ENCODE results near the gene SDC1.

SDC1 gene

DNA sequence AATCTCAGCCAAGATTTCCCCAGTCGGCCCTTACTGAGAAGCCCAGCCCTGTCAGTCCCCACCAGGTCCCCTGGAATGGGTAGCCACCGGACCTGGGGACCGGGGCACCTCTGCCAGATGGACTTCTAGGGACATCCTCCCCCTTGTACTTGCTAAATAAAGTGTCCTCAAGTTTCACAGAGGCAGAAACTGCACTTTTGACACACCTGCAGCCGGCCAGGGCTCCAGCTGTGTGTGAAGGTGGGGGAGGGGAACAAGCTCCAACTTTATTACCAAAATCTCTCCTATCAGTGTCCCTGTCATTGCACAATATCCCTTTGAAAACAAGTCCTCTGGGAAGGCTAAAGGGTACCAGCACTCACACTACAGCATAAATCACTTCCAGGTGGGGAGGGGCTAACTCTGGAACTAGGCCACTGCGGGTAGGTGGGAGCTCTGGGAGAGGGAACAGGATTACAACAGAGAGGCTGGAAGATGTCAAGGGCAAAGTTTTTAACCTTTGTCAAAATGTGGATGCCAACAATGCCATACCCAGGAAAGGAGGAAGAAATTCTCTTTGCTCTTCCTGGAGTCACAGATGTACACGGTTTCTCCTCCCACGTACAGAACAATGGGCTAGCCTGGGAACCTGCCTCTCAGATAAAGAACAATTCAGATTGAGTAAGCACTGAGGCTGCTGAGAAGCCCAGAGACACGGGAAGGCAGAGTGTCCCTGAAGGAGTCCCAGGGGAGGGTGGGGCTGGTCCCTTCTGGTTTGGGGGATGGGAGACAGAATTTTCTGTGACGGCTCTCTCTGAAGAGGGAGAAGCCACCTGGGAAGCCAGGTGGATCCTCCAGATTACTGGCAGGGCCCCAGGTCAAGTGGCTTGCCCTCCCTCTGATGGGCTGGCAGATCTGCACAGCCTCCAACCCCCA, 11.0 kb downstream of the SDC1 start:
- Mint-ChIP-seq H3K4me3 (no peak overlapping the region), H3K27ac (no peak overlapping the region), H3K27me3 (peaks cover 37% of the 10 kb centered on the region), H3K36me3 (no peaks in the 10 kb centered on the region), H3K4me1 (no peaks in the 10 kb centered on the region), H3K9me3 (no peaks in the 10 kb centered on the region)
- DNase-seq, result no peak
- CTCF ChIA-PET, result interaction anchor here (0.5 to 2.5 kb wide), 2 partner anchors 12 to 194 kb away, joined by 3 to 9 read pairs; no protein-coding TSS in a partner anchor

DNA sequence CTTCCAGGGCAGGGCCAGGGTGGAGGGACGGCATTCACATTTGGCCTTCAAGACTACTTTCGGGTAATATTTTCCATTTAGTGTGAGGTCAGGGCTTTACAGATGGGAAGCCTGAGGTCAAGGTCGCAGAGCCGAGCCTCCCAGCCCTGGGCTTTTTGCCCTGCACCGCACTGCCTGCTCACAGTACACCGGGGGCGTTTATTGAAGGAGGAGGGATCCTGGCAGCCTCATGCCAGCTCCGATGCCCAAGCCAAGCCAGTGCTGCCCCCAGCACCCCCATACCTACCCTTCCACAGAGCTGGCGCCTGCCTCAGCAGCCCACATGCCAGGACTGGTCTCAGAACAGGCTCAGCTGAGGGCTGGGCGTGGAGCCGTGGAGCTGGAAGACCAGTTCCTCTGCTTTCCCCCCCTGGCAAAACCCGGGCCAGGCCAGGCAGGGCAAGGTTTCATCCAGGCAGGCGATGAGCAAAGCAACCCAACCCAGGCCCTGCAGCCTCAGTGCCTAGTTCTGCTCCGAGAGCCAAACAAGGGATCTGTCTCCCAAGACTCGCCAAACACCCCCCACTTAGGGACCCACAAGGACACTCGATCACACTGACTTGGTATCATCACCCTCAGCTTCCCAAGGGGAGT, 11.9 kb downstream of the SDC1 start:
- no peaks in the 10 kb centered on the region for H3K36me3 Mint-ChIP-seq
- H3K27me3 Mint-ChIP-seq, result peaks cover 37% of the 10 kb centered on the region
- H3K9me3 Mint-ChIP-seq, result no peaks in the 10 kb centered on the region
- H3K4me1 Mint-ChIP-seq, result no peaks in the 10 kb centered on the region
- no peak overlapping the region for H3K27ac Mint-ChIP-seq
- DNase-seq, result no peak
- no peak overlapping the region for H3K4me3 Mint-ChIP-seq
- CTCF ChIA-PET, result interaction anchor here (2.5 kb wide), 1 partner anchor 12 kb away, joined by 9 read pairs; no protein-coding TSS in a partner anchor

DNA sequence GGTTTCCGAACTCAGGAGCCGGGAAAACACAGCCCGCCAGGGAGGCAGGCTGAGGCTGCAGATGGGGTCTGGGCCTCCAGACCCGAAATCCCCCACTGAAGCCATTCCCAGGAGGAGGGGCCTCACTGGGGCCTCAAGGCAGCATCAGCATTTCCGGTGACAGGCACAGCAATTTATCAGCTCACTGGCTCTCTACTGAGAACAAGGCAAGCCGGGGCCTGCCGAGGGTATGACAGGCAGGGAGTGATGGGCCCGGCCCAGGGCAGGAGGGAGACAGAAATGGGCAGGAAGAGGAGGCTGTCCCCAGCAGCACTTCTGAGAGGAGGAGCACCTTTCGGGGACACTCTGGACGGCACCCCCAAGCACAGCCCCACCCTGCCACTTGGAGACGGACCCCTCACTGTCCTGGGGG, 12.5 kb downstream of the SDC1 start:
- Mint-ChIP-seq H3K4me3 (no peak overlapping the region), H3K4me1 (no peaks in the 10 kb centered on the region), H3K9me3 (no peaks in the 10 kb centered on the region), H3K36me3 (no peaks in the 10 kb centered on the region), H3K27me3 (peaks cover 34% of the 10 kb centered on the region), H3K27ac (no peak overlapping the region)
- CTCF ChIA-PET, result no interaction called here
- DNase-seq, result no peak

DNA sequence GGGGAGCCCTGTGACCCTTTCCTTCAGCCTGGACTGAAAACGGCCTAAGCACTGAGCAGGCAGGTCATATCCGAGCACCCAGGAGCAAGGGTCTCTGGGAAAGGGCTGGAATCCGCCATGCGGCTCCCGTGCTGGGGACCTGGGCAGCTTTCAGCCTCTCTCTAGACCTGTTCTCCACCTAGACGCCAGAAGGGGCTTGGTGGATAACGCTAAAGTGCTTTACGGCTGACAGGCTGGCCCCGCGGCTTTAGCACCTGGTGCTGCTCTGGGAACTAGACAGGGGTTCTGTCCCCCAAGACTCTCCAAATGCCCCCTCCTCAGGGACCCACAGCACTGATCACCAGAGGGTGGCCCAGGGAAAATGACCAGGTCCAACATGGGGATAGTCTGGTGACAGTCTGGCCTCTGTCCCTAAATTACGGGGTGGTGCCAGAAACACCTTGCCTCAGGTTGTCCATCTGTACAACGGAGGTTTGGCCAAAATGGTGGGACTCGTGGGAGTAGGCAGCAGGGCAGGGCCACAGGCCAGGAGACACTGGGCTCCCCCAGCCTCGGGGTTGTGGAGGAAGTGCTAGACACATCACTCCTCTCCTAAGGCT, 13.0 kb downstream of the SDC1 start:
- Mint-ChIP-seq H3K27me3 (peaks cover 34% of the 10 kb centered on the region), H3K36me3 (no peaks in the 10 kb centered on the region), H3K4me1 (no peaks in the 10 kb centered on the region), H3K27ac (no peak overlapping the region), H3K9me3 (no peaks in the 10 kb centered on the region), H3K4me3 (no peak overlapping the region)
- DNase-seq, result no peak
- CTCF ChIA-PET, result interaction anchor here (1.0 kb wide), 1 partner anchor 14 kb away, joined by 4 read pairs; the partner anchor contains the start of gene SDC1

DNA sequence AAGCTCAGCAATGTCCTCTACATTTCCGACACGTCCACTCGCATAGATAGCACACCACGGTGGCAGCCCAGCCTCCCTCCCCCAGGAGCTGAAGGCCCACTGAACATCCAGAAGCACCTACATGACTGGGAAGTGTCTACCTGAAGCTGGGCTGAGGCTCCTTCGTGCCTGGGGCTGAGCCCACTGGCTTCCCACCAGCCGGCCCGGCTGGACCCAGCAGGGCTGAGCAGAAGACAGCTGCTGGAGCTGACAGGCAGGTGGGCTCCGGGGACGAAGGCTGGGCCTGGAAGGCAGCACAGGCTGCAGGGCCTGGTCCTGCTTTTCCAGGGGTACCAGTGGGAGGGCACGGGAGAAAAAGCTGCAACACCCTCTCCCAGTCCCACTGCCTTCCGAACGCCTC, 13.5 kb downstream of the SDC1 start:
- no peak overlapping the region for H3K27ac Mint-ChIP-seq
- H3K9me3 Mint-ChIP-seq, result no peaks in the 10 kb centered on the region
- no peak overlapping the region for H3K4me3 Mint-ChIP-seq
- CTCF ChIA-PET, result interaction anchor here (1.0 kb wide), 1 partner anchor 14 kb away, joined by 4 read pairs; the partner anchor contains the start of gene SDC1
- H3K27me3 Mint-ChIP-seq, result peaks cover 31% of the 10 kb centered on the region
- no peak for DNase-seq
- H3K36me3 Mint-ChIP-seq, result no peaks in the 10 kb centered on the region
- H3K4me1 Mint-ChIP-seq, result no peaks in the 10 kb centered on the region

DNA sequence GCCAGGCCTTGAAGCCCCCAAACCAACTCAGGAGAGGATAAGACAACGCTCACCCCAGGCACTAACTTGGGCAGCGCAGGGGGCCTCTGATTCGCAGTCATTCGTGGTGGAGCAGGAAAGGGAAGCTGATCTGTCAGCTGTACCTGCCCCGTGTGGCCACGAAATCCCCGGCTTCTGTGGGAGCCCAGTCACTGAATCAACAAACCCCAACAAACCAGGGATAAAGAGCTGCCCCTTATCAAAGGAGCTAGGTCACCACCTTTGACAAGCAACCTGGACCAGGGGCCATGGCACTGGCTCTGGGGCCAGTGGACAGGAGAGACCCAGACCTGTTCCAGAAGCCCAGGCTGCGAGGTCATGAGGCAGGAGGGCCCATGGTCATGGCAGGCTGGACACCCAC, 14.5 kb downstream of the SDC1 start:
- CTCF ChIA-PET, result no interaction called here
- Mint-ChIP-seq H3K27ac (no peak overlapping the region), H3K4me1 (no peaks in the 10 kb centered on the region), H3K36me3 (no peaks in the 10 kb centered on the region), H3K9me3 (no peaks in the 10 kb centered on the region), H3K4me3 (no peak overlapping the region), H3K27me3 (peaks cover 23% of the 10 kb centered on the region)
- DNase-seq, result no peak

DNA sequence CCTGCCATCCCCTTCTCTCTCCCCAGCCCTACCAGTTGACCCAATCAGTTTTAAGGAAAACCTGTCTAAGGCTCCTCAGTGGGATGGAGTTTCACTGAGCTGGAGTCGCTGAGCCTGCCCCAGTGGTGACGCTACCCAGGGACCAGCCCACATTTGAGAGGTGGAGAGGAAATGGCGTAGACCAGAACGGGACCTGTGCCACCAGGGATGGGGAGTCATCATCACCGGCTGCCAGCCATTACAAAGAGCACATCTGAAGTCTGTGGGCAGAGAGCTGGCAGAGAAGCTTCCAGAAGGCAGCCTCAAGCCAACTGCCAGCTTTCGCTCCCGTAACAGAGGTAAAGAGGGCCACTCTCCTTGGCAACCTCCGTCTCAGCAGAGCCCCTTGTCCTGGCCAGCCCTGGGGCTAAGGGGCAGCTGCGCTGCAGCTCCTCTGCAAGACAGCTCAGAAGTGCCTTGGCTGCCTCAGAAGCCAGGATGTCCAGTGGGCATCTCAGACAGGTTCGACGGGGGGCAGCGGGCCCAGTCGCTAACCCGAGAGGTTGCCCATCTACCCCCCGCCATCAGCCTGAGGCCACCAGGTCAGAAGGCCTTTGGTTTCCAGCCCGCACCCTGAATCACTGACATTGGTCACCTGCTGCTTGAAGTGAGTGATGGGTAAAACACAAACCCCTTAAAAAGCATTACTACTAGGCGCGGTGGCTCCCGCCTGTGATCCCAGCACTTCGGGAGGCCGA, 15.4 kb downstream of the SDC1 start:
- H3K4me3 Mint-ChIP-seq, result no peak overlapping the region
- H3K27ac Mint-ChIP-seq, result no peak overlapping the region
- CTCF ChIA-PET, result interaction anchor here (1.0 kb wide), 1 partner anchor 16 kb away, joined by 3 read pairs; no protein-coding TSS in a partner anchor
- no peak for DNase-seq
- peaks cover 19% of the 10 kb centered on the region for H3K27me3 Mint-ChIP-seq
- no peaks in the 10 kb centered on the region for H3K9me3 Mint-ChIP-seq
- H3K36me3 Mint-ChIP-seq, result no peaks in the 10 kb centered on the region
- H3K4me1 Mint-ChIP-seq, result no peaks in the 10 kb centered on the region

DNA sequence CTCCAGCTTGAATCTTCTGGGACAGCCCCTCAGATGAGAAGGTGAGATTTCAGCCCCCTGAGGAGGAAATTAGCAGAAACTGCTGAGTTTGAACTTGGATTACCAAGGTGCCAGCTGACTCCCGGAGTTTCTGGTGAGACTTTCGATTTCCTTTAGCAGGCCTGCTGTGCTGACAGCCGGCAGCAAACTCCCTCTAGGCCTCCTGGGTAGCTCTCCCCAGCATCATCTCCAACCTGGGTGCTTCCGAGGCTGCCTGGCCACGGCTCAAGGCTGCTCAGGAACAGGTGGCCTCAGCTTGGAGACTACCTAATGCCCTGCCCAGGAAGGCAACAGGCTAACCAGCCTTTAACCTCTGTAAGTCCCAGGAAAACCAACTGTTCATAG, 16.5 kb downstream of the SDC1 start:
- Mint-ChIP-seq H3K9me3 (no peaks in the 10 kb centered on the region), H3K4me1 (no peaks in the 10 kb centered on the region), H3K27ac (no peak overlapping the region), H3K4me3 (no peak overlapping the region), H3K27me3 (peaks cover 15% of the 10 kb centered on the region), H3K36me3 (no peaks in the 10 kb centered on the region)
- no peak for DNase-seq
- CTCF ChIA-PET, result no interaction called here

DNA sequence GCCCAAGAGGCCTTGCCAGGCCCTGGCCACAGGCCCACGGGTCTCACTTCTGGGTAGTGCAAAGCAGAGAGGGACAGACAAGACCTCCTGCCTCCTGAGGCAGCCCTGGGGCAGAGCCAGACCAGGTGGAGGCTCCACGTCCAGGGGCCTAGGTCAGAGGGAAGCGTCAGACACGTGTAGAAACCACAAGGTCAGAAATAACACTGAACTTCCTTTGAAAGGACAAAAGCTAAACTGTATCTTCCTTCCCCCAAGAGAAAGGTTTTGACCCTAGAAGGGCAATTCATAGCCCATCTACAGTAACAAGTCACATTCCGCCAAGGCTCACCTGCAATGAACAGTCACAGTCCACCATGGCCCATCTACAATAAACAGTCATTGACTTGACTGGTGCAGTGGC, 17.9 kb downstream of the SDC1 start:
- DNase-seq, result no peak
- CTCF ChIA-PET, result no interaction called here
- no peaks in the 10 kb centered on the region for H3K9me3 Mint-ChIP-seq

DNA sequence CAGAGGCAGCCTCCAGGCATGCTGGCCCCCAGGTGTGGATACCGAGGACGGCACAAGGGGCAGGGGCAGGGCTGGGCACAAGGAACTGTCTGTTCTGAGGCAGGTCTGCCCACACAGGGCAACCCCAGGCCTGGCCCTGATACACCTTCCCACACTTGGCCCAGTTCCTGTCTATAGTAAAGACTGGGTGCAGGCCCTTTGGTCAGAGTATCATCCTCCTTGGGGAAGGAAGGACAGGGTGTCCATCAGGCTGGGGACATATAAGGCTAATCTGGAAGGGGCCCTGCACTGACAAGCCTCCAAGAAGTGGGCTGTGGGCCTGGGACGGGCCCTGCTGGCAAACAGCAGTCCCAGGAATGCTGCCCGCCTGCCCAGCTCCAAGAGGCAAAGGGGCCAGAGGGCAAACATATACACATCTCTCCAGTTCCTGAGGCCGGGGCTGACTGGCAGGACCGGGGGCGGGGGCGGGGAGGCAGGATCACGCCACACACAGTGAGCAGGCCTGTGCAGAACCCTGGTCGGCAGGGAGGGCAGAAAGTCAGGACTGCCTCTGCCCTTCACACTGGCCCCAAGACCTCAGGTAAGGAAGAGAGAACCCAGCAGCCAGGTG, 18.9 kb downstream of the SDC1 start:
- CTCF ChIA-PET, result no interaction called here
- Mint-ChIP-seq H3K9me3 (no peaks in the 10 kb centered on the region), H3K27me3 (peaks cover 8% of the 10 kb centered on the region), H3K27ac (no peak overlapping the region), H3K4me3 (no peak overlapping the region), H3K36me3 (no peaks in the 10 kb centered on the region), H3K4me1 (no peaks in the 10 kb centered on the region)
- DNase-seq, result no peak

More for the DNA sequence above, 17.9 kb downstream of the SDC1 start:
- Mint-ChIP-seq H3K4me1 (no peaks in the 10 kb centered on the region), H3K36me3 (no peaks in the 10 kb centered on the region), H3K27ac (no peak overlapping the region), H3K4me3 (no peak overlapping the region), H3K27me3 (peaks cover 9% of the 10 kb centered on the region)

DNA sequence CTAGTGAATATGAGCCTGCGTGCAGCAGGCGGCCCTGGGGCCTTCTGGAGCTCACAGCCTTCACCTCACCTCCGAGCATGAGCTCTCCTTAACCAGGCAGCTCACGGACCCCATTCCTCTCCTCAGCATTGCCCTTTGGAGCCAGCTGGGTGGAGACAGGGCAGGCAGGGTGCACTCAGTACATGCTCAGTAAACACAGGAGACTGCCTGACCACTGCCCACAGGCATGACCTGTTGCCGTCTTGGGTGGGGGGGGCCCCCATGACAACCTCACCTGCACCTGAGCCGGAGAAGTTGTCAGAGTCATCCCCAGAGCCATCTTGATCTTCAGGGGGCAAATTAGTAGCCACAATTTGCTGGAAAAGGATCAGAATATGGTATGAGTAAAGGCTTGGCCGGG, 19.9 kb downstream of the SDC1 start:
- Mint-ChIP-seq H3K9me3 (no peaks in the 10 kb centered on the region), H3K27ac (no peak overlapping the region), H3K36me3 (no peaks in the 10 kb centered on the region), H3K27me3 (no peaks in the 10 kb centered on the region), H3K4me3 (no peak overlapping the region), H3K4me1 (no peaks in the 10 kb centered on the region)
- no peak for DNase-seq
- CTCF ChIA-PET, result interaction anchor here (0.9 to 2.5 kb wide), 2 partner anchors 16 to 20 kb away, joined by 3 to 8 read pairs; partner anchors contain the start of gene SDC1

DNA sequence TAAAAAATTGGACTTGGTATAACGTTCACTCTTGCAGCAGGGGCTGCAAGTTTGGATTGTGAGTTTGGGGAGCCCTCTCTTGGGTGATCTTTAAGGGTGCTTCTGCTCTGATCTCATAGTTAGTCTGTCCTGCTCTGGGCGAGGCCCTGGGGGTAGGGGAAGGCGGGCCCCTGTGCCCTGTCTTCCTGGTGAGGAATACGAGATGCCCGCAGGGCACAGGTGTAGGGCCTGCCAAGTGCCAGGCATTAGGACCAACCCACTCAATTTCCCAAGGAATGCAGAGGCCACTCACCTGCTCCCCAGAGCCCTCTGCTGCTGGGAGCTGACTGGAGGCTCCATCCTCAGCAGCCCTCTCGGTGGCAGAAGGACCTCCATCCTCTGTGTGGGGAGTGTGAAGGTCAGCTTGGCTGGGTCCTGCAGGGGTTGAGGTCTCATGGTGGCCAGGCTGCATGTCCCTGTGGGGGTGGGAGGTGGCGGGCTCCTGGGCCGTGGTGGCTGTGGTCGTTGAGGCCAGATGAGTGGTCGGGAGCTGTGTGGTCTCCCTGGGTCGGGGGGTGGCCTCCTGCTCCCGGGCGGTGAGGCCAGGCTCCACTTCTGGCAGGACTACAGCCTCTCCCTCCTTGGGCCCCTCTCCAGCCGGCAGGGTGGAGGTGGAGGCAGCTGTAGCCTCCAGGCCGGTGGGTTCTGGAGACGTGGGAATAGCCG, 21.3 kb downstream of the SDC1 start:
- no peak overlapping the region for H3K4me3 Mint-ChIP-seq
- CTCF ChIA-PET, result interaction anchor here (2.5 kb wide), 1 partner anchor 21 kb away, joined by 8 read pairs; the partner anchor contains the start of gene SDC1
- no peaks in the 10 kb centered on the region for H3K4me1 Mint-ChIP-seq
- H3K9me3 Mint-ChIP-seq, result no peaks in the 10 kb centered on the region
- no peaks in the 10 kb centered on the region for H3K27me3 Mint-ChIP-seq
- H3K36me3 Mint-ChIP-seq, result no peaks in the 10 kb centered on the region
- no peak for DNase-seq
- no peak overlapping the region for H3K27ac Mint-ChIP-seq

DNA sequence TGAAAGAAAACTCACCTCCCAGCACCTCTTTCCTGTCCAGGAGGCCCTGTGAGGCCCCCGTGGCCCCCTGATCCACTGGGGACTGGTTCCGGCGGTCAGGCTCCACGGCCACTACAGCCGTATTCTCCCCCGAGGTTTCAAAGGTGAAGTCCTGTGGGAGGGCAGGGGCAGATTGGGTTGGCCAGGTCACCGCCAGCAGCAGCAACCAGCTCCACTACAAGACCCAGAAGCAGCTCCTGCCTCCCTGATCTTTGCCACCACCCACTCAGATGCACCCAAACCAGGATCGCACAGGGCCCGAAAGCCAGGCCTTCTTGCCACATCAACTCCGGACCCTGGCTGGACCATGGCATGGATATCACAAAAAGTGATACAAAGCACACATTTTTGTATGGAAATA, 21.9 kb downstream of the SDC1 start:
- Mint-ChIP-seq H3K4me1 (no peaks in the 10 kb centered on the region), H3K9me3 (no peaks in the 10 kb centered on the region), H3K27me3 (peaks cover 1% of the 10 kb centered on the region), H3K4me3 (no peak overlapping the region), H3K27ac (no peak overlapping the region), H3K36me3 (no peaks in the 10 kb centered on the region)
- no peak for DNase-seq
- CTCF ChIA-PET, result interaction anchor here (2.5 kb wide), 1 partner anchor 22 kb away, joined by 8 read pairs; the partner anchor contains the start of gene SDC1
